Retinal pigment epithelial cell (primary cell): Measurements from ENCODE around the gene ZDHHC13.
"Not testable (repeated sequence)": the region's sequence is repeated elsewhere in the genome, so short reads cannot be mapped to it uniquely, and the experiment has no call there.

ENCODE experiments used
- DNase-seq: peaks from one replicate; pipeline ENCODE4 v3.0.0-alpha.2; 2010; ENCODE audit warnings: low read depth
- H3K4me3 ChIP-seq: 2 replicates; pipeline ENCODE4 v1.5.1; 2011; ENCODE audit warnings: mild to moderate bottlenecking, low read length, control low read depth, moderate library complexity
- TF ChIP-seq, protein P1 (sequence below): conservative IDR thresholded peaks from 2 replicates; pipeline ENCODE4 v1.5.1; 2011; ENCODE audit warnings: low read depth, low read length, control low read depth, inconsistent platforms

The ZDHHC13 gene

DNA sequence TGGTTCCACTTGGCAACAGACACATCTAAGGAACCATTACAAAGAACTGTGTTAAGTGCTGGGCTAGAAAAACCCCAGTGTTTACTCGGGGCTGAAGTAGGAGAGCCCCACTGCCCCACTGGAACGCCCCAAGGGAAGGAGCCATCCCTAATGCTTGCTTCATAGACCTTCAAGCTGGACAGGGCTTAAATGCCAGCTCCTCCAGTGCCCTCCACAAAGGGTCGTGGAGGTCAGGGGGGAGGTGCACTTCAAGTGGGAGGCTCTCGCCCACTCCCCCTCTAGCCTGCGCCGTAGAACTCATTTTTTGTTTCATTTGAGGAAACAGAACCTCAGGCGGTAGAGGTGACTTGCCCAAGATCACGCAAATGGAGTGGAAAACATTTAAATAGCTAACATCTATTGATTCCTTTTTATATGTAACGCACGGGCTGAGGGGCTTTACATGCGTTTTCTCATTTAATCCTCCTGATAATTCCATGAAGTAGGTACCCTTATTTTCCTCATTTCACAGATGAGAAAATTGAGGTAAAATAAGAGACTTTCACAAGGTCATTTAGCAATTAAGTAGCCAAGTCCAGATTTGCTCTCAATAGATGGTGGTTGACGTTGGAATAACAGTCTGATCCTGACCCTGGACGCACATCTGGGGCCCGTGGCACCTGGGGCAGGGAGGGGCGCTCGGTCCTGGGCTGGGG, 545 bp upstream of the ZDHHC13 start:
- TF ChIP-seq, protein P1, sequence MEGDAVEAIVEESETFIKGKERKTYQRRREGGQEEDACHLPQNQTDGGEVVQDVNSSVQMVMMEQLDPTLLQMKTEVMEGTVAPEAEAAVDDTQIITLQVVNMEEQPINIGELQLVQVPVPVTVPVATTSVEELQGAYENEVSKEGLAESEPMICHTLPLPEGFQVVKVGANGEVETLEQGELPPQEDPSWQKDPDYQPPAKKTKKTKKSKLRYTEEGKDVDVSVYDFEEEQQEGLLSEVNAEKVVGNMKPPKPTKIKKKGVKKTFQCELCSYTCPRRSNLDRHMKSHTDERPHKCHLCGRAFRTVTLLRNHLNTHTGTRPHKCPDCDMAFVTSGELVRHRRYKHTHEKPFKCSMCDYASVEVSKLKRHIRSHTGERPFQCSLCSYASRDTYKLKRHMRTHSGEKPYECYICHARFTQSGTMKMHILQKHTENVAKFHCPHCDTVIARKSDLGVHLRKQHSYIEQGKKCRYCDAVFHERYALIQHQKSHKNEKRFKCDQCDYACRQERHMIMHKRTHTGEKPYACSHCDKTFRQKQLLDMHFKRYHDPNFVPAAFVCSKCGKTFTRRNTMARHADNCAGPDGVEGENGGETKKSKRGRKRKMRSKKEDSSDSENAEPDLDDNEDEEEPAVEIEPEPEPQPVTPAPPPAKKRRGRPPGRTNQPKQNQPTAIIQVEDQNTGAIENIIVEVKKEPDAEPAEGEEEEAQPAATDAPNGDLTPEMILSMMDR: no peak
- H3K4me3 ChIP-seq: peak overlapping the region; percentile 81
- DNase-seq: no peak

DNA sequence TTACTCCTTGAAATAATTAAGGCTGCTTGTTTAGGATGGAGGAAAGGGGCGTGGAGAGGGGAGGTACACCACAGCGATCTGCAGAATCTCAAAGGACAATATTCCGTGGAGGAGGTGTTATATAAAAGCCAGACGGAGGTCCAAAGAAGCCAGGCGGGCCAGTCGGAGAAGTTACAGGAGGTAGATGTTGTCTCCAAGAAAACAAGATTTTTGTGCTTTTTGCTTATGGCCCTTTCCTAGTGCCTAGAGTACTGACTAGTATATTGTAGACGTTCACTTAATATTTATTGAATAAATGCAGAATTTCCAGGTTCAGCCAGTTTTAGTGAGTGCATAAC, 761 bp downstream of the ZDHHC13 start:
- H3K4me3 ChIP-seq: peak overlapping the region; percentile 81
- no peak for DNase-seq
- TF ChIP-seq, protein P1: no peak

DNA sequence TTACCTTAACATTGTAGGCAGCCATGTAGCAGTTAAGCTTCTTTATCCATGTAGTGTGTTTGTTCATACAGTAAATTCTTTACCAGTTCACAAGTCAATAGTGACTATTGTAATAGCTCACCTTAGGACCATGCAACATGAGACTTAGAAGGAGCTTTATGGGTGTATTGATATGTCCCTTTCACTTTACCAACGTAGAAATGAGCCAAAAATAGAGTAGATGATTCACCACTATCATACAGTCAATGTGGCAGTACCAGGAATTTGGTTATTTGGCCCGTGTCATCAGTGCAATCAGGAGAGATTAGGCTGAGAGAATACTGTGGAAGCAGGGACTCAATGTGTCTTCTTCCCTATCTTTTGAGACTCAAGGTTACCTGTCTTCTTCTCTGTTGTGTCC, 4.7 kb downstream of the ZDHHC13 start:
- TF ChIP-seq, protein P1: no peak
- no peak for DNase-seq
- H3K4me3 ChIP-seq: no peak overlapping the region

DNA sequence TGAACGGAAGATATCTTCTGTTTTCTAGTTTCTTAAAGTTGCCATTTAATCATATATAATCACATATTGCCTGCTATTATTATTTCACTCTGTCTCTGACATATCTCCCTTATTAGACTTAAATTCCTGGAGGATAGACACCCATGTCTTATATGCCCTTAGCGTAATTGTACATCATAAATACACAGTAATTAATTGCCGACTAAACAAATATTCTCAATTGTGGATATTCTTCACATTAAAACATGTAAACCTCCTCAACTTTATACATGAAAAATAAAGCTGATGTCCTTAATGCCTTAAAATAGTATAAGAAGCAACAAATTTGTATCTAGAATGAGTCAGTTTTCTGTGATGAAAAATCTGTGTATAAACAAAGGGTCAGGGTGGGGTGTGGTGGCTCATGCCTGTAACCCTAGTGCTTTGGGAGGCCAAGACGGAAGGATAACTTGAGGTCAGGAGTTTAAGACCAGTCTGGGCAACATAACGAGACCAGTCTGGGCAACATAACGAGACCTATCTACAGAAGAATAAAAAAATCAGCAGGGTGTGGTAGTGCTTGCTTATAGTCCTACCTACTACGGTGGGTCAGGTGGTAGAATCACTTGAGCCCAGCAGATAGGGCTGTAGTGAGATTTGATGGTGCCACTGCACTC, 6.1 kb downstream of the ZDHHC13 start:
- H3K4me3 ChIP-seq: no peak overlapping the region
- no peak for DNase-seq
- TF ChIP-seq, protein P1: no peak

DNA sequence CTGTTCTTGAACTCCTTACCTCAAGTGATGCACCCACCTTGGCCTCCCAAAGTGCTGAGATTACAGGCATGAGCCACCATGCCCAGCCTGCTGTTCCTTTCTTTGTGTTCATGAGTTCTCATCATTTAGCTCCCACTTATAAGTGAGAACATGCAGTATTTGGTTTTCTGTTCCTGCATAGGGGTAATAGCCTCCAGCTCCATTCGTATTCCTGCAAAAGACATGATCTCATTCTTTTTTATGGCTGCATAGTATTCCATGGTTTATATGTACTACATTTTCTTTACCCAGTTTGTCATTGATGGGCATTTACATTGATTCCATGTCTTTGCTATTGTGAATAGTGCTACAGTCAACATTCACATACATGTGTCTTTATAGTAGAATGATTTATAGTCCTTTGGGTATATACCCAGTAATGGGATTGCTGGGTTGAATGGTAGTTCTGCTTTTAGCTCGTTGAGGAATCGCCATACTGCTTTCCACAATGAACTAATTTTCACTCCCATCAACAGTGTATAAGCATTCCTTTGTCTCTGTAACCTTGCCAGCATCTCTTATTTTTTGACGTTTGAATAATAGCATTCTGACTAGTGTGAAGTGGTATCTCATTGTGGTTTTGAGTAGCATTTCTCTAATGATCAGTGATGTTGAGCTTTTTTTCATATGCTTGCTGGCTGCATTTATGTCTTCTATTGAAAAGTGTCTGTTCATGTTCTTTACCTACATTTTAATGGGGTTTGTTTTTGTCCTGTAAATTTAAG, 9.8 kb downstream of the ZDHHC13 start:
- H3K4me3 ChIP-seq, DNase-seq: not testable (repeated sequence)

DNA sequence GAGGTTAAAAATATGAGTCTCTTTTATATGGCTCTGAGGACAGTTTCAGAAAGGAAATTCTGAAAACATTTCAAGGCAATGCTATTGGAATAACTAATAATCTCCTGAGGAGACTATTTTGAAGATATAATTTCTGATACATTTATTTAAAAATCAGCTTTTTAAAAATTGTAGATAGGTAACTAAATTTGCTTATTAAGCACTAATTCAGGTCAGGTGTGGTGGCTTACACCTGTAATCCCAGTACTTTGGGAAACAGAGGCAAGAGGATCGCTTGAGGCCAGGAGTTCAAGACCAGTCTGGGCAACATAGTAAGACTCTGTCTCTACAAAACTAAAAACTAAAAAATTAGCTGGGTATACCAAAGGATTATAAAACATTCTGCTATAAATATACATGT, 17.0 kb downstream of the ZDHHC13 start:
- TF ChIP-seq, protein P1: no peak

DNA sequence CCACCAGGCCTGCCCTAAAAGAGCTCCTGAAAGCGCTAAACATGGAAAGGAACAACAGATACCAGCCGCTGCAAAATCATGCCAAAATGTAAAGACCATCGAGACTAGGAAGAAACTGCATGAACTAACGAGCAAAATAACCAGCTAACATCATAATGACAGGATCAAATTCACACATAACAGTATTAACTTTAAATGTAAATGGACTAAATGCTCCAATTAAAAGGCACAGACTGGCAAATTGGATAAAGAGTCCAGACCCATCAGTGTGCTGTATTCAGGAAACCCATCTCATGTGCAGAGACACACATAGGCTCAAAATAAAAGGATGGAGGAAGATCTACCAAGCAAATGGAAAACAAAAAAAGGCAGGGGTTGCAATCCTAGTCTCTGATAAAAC, 19.9 kb downstream of the ZDHHC13 start:
- H3K4me3 ChIP-seq, DNase-seq: not testable (repeated sequence)

More for the DNA sequence above, 17.0 kb downstream of the ZDHHC13 start:
- H3K4me3 ChIP-seq: no peak overlapping the region
- no peak for DNase-seq

DNA sequence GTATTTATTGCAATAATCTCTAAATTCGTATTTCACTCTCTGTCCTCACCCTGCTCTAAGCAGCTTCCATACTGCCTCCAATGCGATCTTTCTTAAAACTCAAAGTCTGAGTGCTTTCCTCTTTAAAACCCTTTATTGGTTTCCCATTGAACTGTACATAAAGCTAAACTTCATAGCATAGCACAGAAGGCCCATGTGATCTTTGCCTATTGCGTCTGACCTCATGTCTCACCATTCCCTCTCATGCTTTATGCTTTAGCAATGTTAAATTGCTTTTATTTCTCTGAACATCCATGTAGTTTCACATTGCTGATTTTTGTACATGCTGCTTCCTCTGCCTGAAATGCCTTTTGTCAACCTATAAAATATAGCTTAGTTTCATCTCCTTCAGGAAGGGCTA, 28.4 kb downstream of the ZDHHC13 start:
- TF ChIP-seq, protein P1: no peak
- no peak overlapping the region for H3K4me3 ChIP-seq
- no peak for DNase-seq
